ENCODE measurements around the gene CLBA1. TPM values are rescaled to one million over a fixed set of nuclear protein-coding genes. Genes with fewer than 3 reads are reported as not detected.
"Not testable (repeated sequence)": the region's sequence is repeated elsewhere in the genome, so short reads cannot be mapped to it uniquely, and the experiment has no call there.

The CLBA1 gene
- total RNA-seq, 2 donors from 2014 or later: 4.7 to 5.6 TPM

DNA sequence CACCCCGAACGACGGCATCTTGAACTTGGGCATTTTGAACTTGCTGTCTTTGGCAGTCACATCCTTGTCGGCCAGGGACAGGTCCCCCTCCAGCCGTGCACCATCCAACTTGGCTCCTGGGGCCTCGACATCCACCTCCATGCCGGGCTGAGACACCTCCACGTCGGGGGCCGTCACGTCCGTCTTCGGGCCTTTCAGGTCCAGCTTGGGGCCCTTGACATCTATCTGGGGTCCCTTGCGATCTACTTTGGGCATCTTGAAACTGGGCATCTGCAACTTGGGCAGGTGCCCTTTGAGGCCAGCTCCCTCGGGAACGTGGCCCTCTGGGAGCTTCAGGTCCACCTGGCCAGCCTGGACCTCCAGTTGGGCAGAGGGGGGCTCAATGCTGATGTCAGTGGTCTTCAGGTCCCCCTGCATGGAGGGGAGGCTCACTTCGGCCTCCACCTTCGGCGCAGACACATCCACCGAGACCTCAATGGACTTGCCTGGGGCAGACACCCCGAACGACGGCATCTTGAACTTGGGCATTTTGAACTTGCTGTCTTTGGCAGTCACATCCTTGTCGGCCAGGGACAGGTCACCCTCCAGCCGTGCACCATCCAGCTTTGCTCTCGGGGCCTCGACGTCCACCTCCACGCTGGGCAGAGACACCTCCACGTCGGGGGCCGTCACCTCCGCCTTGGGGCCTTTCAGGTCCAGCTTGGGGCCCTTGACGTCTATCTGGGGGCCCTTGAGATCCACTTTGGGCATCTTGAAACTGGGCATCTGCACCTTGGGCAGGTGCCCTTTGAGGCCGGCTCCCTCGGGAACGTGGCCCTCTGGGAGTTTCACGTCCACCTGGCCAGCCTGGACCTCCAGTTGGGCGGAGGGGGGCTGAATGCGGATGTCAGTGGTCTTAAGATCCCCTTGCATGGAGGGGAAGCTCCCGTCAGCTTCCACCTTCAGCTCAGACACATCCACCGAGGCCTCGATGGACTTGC is 39.3 kb upstream of the CLBA1 start:
- intact Hi-C loops (cut with DNase I): not testable (repeated sequence)
- DNase-seq (ENCODE audit: low spot score): peak; percentile 73

DNA sequence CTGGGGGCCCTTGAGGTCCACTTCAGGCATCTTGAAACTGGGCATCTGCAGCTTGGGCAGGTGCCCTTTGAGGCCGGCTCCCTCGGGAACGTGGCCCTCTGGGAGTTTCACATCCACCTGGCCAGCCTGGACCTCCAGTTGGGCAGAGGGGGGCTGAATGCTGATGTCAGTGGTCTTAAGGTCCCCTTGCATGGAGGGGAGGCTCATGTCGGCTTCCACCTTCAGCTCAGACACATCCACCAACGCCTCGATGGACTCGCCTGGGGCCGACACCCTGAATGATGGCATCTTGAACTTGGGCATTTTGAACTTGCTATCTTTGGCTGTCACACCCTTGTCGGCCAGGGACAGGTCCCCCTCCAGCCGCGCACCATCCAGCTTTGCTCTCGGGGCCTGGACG is 38.4 kb upstream of the CLBA1 start:
- DNase-seq (ENCODE audit: low spot score): peak; percentile 61
- intact Hi-C loops (cut with DNase I): not testable (repeated sequence)

GRCh38 chr14:104947881-104948735 is 37.5 kb upstream of the CLBA1 start:
- intact Hi-C loops (cut with DNase I): loop anchor here in 1 of 2 donors (1.0 kb wide), 1 partner anchor 19 kb away; no protein-coding TSS in a partner anchor
- DNase-seq (ENCODE audit: low spot score): peak; percentile 77

GRCh38 chr14:104948736-104949031 is 36.9 kb upstream of the CLBA1 start:
- intact Hi-C loops (cut with DNase I): loop anchor here in 1 of 2 donors (1.0 kb wide), 1 partner anchor 19 kb away; no protein-coding TSS in a partner anchor
- DNase-seq (ENCODE audit: low spot score): peak; percentile 10

- intact Hi-C loops (cut with DNase I): not testable (repeated sequence)
- peak; percentile 67 for DNase-seq (ENCODE audit: low spot score)
Measured at GRCh38 chr14:104949406-104949955, 36.1 kb upstream of the CLBA1 start.

- peak; percentile 78 for DNase-seq (ENCODE audit: low spot score)
- intact Hi-C loops (cut with DNase I): no loop called here
Measured at GRCh38 chr14:104950021-104950420, 35.6 kb upstream of the CLBA1 start.

DNA sequence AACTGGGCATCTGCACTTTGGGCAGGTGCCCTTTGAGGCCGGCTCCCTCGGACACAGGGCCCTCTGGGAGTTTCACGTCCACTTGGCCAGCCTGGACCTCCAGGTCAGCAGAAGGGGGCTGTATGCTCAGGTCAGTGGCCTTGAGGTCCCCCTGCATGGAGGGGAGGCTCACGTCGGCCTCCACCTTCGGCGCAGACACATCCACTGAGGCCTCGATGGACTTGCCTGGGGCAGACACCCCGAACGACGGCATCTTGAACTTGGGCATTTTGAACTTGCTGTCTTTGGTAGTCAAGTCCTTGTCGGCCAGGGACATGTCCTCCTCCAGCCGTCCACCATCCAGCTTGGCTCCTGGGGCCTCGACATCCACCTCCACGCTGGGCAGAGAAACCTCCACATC is 34.9 kb upstream of the CLBA1 start:
- intact Hi-C loops (cut with DNase I): not testable (repeated sequence)
- peak; percentile 18 for DNase-seq (ENCODE audit: low spot score)

GRCh38 chr14:104951863-104952657 is 33.5 kb upstream of the CLBA1 start:
- intact Hi-C loops (cut with DNase I): not testable (repeated sequence)
- DNase-seq (ENCODE audit: low spot score): peak; percentile 76

GRCh38 chr14:104953097-104953496 is 32.5 kb upstream of the CLBA1 start:
- DNase-seq (ENCODE audit: low spot score): peak; percentile 69
- intact Hi-C loops (cut with DNase I): no loop called here

DNA sequence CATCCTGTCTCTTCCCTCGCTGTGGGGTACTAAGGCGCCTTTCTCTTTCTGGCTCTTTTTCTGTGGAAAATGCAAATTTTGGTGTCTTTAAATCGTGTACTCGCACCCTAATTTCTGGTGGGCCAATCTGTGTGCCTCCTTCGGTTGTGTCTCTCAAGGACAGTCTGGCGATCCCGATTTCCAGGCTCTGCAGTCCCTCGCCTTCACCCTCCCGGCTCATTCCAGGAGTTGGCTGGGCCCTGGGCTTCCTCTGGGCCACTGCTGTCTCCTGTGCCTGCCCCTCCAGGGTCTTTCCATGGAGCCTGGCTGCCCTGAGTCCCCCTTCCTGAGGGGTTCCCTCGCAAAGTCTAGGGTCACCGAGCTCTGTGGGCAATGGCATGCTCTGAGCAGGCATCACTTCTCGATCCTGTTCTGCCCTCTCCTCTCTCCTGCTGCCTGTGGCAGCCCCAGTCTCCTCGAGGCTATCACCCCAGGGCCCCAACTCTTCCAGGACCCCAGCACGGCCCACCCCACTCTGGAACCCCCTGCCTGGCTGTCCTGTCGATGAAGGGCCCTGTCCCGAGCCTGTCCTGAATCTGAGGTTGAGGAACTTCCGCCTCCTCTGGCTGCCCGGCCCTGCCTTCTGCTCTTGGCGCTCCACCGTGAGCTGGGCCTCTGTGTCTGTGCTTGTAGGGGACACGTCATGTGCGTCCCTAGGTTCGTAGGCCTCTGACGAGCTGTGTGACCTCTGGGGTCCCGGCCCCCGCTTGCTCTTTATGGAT is 31.5 kb upstream of the CLBA1 start:
- intact Hi-C loops (cut with DNase I): no loop called here

GRCh38 chr14:104954746-104955395 is 30.7 kb upstream of the CLBA1 start:
- intact Hi-C loops (cut with DNase I): no loop called here
- DNase-seq (ENCODE audit: low spot score): peak; percentile 68

More for the DNA sequence above, 31.5 kb upstream of the CLBA1 start:
- DNase-seq (ENCODE audit: low spot score): peak; percentile 75

DNA sequence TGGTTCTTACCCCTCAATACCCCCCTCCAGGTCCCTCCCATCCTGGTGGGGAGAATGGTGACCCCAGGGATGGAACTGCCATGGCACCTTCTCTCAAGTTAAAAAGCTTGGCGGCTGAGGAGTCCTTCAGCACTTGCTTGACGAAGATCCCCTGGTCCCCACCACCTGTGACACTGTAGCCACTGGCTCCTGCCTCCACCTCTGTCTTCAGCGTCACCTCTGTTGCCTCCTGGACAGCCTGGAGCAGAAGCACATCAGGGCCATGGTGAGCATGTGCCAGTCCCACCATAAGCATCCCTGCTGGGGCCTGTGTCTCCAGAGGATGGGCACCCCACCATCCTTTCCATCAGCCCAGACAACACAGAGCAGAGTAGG is 30.2 kb upstream of the CLBA1 start:
- DNase-seq (ENCODE audit: low spot score): peak; percentile 32
- intact Hi-C loops (cut with DNase I): no loop called here

- intact Hi-C loops (cut with DNase I): no loop called here
- peak; percentile 69 for DNase-seq (ENCODE audit: low spot score)
Measured at GRCh38 chr14:104956290-104956890, 29.2 kb upstream of the CLBA1 start.

GRCh38 chr14:104957146-104958113 is 28.2 kb upstream of the CLBA1 start:
- intact Hi-C loops (cut with DNase I): no loop called here
- peak; percentile 72 for DNase-seq (ENCODE audit: low spot score)

DNA sequence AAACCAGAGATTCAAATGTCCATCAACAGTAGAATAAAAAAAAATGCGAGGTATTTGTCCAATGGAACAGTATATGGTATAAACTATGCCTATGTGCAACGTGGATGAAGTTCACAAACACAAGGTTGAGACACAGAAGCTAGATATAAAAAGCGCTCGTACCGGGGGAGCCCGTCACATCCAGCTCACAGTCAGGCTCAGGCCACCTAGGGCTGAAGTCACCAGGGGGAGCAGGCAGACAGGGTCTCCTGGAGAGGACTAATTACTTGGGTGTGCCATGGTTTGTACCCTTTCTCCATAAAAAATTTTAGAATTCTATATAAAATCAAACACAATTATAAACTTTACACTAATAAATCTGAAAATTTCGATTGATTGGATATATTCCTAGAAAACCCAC is 21.0 kb upstream of the CLBA1 start:
- intact Hi-C loops (cut with DNase I): no loop called here

DNA sequence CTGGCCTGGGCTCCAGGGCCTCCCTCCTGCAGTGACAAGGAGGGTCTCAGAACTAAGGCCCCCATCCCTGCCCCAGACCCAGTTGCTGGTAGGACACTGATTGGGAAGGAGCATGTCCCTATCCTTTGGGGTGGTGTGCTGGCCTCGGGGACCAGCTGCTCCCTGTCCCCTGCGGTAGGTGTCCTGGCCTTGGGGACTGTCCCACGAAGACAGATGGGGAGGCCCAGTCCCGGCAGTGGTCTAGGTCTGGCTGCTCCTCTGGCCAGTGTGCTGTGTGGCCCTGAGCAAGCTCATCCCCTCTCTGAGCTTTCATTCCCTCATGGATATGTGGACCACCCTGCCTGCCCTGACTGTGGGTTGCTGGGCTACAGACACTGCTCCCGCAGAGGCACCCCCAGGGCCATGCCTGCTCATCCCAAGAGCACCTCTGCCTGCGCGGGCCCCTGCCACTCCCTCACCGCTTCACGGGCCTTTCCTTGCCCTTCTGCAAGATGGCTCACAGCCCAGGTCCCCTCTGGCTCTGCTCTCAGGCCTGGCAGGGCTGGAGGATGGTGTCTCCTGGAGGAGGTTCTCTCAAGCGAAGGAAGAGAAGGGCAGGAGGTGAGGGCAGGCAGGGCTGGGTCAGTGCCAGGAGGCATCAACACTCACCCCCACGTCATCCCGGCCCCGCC is 19.9 kb upstream of the CLBA1 start:
- peak; percentile 70 for DNase-seq (ENCODE audit: low spot score)
- intact Hi-C loops (cut with DNase I): loop anchor here in 1 of 2 donors (5.0 kb wide), 2 partner anchors 33 to 68 kb away; no protein-coding TSS in a partner anchor

More for the DNA sequence above, 21.0 kb upstream of the CLBA1 start:
- peak; percentile 51 for DNase-seq (ENCODE audit: low spot score)
